Measurements from ENCODE around the gene RPIA.
A peak's percentile ranks its signal among the peaks of the same experiment; 100 is the strongest.
"Not testable (repeated sequence)": the region's sequence is repeated elsewhere in the genome, so short reads cannot be mapped to it uniquely, and the experiment has no call there.

The RPIA gene

DNA sequence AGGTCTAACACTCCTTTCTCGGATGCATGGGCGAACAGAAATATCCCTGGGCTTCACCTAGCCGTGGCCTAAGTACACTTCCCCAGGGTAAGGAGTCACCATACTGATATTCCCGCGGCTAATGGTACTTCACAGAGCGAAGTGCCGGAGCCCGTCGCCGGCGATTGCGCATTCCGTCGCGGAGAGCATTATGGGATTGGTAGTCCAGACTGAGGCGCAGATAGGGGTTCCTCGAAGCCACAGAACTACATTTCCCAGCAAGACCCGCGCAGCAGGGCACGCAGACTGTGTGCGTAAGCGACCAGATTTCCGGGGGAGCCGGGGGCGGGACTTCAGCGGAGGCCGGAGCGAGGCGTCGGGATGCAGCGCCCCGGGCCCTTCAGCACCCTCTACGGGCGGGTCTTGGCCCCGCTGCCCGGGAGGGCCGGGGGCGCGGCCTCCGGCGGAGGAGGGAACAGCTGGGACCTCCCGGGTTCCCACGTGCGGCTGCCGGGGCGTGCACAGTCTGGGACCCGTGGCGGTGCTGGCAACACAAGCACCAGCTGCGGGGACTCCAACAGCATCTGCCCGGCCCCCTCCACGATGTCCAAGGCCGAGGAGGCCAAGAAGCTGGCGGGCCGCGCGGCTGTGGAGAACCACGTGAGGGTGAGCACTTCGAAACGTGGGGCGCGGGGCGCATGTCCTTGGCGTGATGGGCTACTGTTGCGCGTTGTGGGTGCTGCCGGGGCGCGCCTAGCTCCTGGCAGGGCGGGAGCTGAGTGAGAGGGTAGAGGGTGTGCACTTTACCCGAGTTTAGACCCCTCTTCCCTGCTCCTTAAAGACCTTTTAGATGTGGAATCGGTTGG lies at the start of gene RPIA:
Gene RPIA, plus strand, starts transcription at position 335 of the 845 bp plus-strand sequence. Its CDS starts 26 bp downstream, at position 361.
- peak; percentile 96 to 98 (median 98) for DNase-seq (ENCODE audit: low read depth in 2 of 3, low spot score in 1 of 3)

GRCh38 chr2:88642278-88642677 lies 49.2 kb upstream of the RPIA start:
- DNase-seq (ENCODE audit: low read depth in 2 of 3, low spot score in 1 of 3): no peak

DNA sequence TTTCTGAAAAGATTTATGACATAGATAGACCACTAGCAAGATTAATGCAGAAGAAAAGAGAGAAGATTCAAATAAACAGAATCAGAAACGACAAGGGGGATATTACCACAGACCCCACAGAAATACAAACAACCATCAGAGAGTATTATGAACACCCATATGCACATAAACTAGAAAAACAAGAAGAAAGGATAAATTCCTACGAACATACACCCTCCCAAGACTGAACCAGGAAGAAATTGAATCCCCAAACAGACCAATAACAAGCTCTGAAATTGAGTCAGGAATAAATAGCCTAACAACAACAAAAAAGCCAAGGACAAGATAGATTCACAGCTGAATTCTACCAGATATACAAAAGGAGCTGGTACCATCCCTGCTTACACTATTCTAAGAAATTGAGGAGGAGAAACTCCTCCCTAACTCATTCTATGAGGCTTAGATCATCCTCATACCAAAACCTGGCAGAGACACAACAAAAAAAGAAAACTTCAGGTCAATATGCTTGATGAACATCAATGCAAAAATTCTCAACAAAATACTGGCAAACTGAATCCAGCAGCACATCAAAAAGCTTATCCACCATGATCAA lies 46.1 kb upstream of the RPIA start:
- DNase-seq (ENCODE audit: low read depth in 2 of 3, low spot score in 1 of 3): not testable (repeated sequence)

GRCh38 chr2:88651646-88652045 lies 39.8 kb upstream of the RPIA start:
- no peak for DNase-seq (ENCODE audit: low read depth in 2 of 3, low spot score in 1 of 3)

DNA sequence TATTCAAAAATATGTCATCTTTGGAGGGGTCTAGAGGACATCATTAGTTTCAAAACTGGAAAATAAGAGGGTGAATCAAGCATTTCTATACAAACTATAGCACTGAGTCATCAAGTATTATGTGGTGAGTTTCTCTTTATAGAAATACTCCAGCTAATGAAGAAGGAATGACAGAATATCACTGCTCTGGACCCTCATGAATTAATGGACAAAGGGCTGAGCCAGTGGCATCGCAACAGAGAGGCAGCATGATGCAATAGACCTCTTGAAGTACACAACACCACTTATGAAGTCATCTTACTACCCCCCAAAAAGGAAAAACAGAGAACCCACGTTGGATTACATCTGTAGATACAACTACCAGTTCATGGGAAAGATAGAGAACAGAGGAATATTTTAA lies 36.8 kb upstream of the RPIA start:
- no peak for DNase-seq (ENCODE audit: low read depth in 2 of 3, low spot score in 1 of 3)

DNA sequence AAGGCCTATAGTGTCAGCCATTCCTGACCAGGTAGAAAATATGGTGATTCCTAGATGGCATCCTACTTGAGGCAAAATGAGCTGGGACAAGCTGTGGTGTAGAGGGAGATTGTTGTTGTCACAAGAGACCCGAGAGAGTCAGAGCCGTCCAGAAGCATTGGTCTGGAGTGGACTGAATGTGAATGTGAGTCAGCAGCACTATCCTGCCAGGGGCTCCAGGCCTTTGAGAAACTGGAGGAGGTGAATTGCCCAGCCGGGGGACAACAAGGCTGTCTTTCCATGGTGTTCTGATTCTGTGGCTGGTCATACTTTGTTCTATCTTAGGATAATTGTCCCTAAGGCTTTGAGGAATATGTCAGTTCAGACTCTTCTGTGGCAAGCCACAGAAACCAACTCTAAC lies 34.8 kb upstream of the RPIA start:
- DNase-seq (ENCODE audit: low read depth in 2 of 3, low spot score in 1 of 3): no peak

DNA sequence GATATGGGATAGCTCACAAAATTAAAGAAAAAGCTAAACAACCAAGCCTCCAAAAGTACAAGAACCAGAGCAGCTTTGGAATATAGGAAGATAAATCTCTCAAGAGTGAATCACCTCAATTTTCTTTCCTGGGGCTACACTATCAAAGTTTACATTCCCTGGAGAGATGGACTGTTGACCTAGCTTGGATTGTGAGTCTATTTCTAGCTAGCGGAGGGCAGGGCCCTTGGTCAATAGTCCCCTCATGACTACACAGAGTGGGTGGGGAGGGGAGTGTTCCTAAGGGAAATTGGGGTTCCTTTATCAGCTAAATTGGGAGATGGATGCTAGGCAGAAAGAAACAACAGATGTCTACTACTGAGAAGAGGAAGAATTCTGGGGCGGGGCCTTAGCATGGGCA lies 34.3 kb upstream of the RPIA start:
- no peak for DNase-seq (ENCODE audit: low read depth in 2 of 3, low spot score in 1 of 3)

DNA sequence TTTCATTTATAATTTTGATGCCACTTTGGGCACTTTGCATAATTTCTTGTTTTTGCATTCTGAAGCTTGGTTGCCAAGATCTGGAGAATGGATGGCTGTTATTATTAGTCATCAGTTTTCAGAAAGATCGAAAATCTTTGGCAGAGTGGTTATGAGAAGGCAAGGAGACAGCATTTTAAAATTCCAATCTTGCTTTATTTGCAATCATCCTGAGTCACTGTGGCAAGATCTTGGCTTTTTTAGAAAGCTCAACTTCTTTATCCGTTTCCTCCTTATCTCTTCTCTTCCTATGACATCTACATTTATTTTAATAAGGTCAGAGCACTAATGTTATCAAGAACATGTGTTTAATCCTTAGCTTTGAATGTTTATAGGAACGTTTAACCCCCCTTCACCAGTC lies 33.1 kb upstream of the RPIA start:
- DNase-seq (ENCODE audit: low read depth in 2 of 3, low spot score in 1 of 3): no peak

DNA sequence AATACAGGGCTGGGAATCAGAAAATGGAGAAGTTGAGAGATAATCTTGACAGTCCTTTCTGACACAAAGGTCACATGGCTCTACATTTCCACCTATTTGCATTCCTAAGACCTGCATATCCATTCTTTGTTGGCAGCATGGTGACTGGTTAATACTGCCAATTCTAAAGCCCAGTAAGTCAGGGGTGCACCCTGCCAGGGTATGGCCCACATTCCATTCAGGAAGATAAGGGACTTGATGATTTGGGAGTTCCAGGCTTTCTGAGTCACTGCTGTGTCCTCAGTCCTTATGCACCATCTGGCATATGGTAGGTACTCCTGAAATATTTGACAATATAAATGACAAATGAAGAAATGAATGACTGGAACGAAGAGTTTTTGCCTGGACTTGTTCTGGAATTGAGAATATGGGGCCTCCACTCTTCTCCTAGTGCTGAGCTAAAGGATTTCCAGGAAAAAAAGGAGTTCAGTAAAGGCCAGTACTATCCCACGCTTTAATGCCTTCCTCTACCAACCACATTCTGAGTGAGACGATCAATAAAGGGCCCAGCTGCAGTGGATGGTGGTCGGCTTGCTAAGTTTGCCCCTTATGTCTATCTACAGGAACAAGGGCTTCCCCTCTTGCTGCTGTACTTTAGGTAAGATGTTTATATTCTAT lies 32.5 kb upstream of the RPIA start:
- no peak for DNase-seq (ENCODE audit: low read depth in 2 of 3, low spot score in 1 of 3)

DNA sequence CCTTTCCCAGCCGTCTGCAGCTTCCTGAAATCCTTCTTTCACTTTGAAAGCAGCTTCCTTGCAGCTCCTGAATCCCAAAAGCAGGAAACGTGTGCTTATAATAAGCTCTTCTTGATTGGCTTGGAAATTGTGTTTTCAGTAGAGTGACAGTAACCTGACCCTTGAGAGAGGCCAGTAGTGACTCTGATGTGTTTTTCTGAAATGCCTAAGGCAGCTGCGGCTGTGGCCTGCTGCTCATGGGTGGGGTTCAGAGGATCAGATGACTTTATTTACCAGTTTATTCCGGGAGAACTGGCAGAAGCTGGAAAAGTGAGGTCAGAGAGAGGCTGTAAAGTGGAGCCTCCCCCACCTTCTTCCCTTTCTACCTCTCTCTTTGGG lies 31.9 kb upstream of the RPIA start:
- DNase-seq (ENCODE audit: low read depth in 2 of 3, low spot score in 1 of 3): no peak

- DNase-seq (ENCODE audit: low read depth in 2 of 3, low spot score in 1 of 3): no peak
Observed at GRCh38 chr2:88660622-88661021, 30.9 kb upstream of the RPIA start.

- no peak for DNase-seq (ENCODE audit: low read depth in 2 of 3, low spot score in 1 of 3)
Observed at GRCh38 chr2:88666576-88666975, 24.9 kb upstream of the RPIA start.

DNA sequence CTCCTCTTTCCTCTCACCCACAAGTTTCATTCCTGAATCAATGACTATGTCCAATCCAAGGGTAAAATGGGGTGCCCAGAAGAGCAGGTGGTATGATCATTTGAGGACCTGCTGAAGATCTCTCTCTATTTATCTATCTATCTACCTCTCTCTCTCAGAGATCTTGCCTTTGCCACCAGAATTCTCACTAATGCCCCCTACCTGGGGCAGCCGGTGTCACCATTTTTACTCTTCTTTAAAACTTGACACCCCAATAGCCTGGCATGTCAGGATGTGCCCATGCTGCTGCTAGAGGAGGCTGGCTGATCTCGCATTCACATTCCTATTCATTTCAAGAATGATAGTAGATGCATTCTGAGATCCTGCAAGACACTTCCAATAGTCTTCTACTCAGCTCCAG lies 24.3 kb upstream of the RPIA start:
- no peak for DNase-seq (ENCODE audit: low read depth in 2 of 3, low spot score in 1 of 3)

DNA sequence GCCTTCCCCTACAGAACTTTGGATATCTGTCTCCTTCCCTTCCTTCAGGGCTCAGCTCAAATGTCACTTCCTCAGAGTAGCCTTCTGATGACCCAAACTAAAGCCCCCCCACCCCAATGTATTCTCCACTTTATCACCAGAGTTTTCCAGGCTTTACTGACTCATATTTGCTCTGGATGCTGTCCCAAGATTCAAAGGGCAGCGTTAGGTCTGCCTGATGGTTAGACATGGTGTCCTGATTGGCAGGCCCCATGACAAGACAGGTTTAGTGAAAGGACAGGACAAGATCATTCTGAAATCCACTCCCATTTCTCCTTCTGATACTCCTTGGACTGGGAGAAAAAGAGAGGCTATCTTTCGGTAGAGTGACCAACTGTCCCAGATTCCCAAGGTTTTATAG lies 22.6 kb upstream of the RPIA start:
- DNase-seq (ENCODE audit: low read depth in 2 of 3, low spot score in 1 of 3): no peak

DNA sequence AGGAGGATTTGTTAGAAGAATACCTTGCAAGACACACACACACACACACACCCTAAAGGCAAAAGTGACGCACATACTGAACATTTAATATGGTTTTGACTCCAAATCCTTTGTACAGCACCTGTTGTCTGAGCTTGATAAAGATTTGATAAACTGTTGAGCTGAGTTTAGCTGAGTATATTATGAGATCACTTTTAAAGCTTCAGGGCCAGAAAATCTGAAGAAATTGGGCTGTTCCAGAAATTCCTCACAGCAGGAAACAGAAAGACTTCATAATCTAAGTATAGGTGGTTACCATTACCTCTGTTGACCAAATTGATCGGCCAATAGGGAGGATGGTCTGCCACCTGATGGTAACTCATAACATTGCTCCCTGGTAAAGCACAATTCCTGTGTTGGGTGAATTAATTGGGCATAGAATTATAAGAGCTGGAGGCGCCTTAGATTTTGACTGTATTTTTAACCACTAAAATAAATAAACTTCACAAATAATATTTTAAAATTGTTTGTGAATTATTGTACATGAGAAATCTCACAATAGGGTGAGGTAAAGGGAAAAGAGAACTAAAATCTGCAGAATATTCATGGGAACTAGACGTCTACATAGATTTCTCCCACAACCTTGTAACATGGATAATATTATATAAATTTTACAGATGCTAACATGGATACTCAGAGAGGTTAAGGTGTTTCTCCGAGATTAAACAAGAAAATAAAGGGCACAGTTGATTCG lies 21.8 kb upstream of the RPIA start:
- peak in 1 of 3 donors; percentile 26 for DNase-seq (ENCODE audit: low read depth in 2 of 3, low spot score in 1 of 3)

DNA sequence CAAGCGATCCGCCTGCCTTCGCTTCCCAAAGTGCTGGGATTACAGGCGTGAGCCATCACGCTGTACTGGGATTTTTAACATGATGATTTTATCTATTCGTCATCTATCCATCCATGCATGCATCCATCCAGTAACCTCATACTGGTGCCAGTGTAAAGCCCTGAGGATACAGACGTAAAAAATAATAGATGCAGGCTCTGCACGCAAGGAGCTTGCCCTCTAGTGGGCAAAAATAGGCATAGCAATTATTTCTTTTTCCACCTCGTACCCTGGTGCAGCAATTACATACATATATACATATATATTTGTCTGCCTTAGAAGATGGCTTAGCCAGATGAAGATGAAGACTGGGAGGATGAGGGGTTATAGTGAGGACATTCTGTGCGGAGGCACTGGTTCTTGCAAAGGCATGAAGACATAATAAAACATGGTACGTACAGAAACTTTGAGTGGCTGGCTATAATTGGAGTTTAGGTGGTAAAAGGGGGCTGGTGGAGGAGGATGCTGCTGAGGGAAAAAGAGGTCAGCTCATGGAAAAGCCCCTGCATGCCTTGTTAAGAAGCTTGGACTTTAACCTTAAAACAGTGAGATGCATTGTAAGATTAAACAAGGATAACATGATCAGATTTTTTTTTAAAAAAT lies 19.6 kb upstream of the RPIA start:
- peak in 1 of 3 donors; percentile 13 for DNase-seq (ENCODE audit: low read depth in 2 of 3, low spot score in 1 of 3)

DNA sequence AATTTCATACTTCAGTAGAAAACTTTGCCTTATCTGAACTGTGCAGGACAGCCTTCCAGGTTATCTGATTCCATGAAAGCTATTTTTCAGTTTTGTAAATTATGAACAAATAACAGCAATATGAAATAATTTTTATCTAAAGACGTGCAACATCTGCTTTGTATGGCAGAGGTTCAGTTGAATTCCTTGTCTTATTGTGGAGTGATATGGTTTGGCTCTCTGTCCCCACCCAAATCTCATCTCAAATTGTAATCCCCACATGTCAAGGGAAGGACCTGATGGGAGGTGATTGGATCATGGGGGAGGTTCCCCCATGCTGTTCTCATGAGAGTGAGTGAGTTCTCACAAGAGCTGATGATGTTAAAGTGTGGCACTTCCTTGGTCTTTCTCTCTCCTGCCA lies 18.1 kb upstream of the RPIA start:
- no peak for DNase-seq (ENCODE audit: low read depth in 2 of 3, low spot score in 1 of 3)

- no peak for DNase-seq (ENCODE audit: low read depth in 2 of 3, low spot score in 1 of 3)
Observed at GRCh38 chr2:88680266-88680902, 11.1 kb upstream of the RPIA start.

GRCh38 chr2:88680916-88681315 lies 10.6 kb upstream of the RPIA start:
- no peak for DNase-seq (ENCODE audit: low read depth in 2 of 3, low spot score in 1 of 3)

DNA sequence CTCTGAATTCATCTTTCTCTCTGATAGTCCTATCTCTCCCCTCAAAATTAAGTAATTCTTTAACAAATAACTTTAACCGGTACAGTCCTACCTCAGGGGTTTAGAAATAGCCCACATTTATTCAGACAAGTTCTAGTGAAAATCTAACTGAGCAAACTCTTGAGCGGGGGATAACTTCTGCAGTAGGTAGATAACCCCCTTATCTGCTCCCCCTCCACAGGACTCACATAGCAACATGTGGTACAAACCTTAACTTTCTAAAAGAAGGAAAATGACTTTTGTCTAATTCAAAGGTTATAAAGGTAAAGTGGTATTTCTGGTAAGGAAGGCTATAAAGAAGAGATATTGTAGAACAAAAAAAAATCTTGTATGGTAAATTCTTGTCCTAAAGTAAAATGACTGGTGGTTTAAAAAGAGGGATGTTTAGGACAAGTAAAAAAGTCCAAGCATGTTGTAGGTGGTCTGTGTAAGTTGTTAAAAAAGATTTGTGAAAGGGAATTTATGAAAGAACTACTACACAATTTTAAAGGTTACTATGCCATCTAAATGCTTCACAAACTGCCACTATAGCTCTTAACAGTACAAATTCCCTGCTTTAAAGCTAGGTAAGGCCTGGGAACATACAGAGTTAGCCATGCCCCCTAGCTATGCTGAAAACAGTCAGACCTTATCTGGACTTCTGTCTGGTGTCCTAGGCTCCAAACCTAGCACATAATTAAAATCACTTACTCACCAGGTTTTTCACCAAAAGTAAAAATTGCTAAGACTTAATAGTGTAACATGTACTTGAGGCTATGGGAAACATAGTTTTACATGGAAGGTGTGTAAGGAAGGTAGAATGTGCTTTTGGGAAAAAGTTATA lies 8.1 kb upstream of the RPIA start:
- no peak for DNase-seq (ENCODE audit: low read depth in 2 of 3, low spot score in 1 of 3)

All from stimulated activated CD4-positive, alpha-beta T cell treated with anti-CD3 and anti-CD28 coated beads, Interleukin-12 subunit alpha, Interleukin-12 subunit beta, amount 100 ng/mL, for 48 hours (primary cell).